H9 (cell line): ENCODE measurements around the gene USP40. TPM values are rescaled to one million over a fixed set of nuclear protein-coding genes. Genes with fewer than 3 reads are reported as not detected.

Source experiments
- DNase-seq: peaks from one replicate; pipeline ENCODE4 v3.0.0-alpha.2; 2017
- H2AFZ ChIP-seq: one replicate; pipeline ENCODE4 v1.6.1; 2013; ENCODE audit warnings: mild to moderate bottlenecking, low read length, control low read depth, moderate library complexity
- H2AK5ac ChIP-seq: 2 replicates; pipeline ENCODE4 v1.6.1; 2013; ENCODE audit warnings: low read length, control low read depth, mixed read lengths; ENCODE audit not compliant: insufficient read length
- H2BK120ac ChIP-seq: one replicate; pipeline ENCODE4 v1.6.1; 2013; ENCODE audit warnings: low read depth, mild to moderate bottlenecking, low read length, control low read depth, inconsistent platforms; ENCODE audit not compliant: poor library complexity, severe bottlenecking
- H2BK12ac ChIP-seq: 2 replicates; pipeline ENCODE4 v1.6.1; 2013; ENCODE audit warnings: low read length, control low read depth, mixed read lengths, low read depth; ENCODE audit not compliant: insufficient read length
- H2BK15ac ChIP-seq: 2 replicates; pipeline ENCODE4 v1.6.1; 2013; ENCODE audit warnings: low read depth, low read length, control low read depth
- H2BK20ac ChIP-seq: one replicate; pipeline ENCODE4 v1.6.1; 2013; ENCODE audit warnings: low read depth, mild to moderate bottlenecking, low read length, control low read depth, inconsistent platforms; ENCODE audit not compliant: poor library complexity, severe bottlenecking
- H2BK5ac ChIP-seq: 2 replicates; pipeline ENCODE4 v1.6.1; 2013; ENCODE audit warnings: low read length, control low read depth, mixed read lengths; ENCODE audit not compliant: insufficient read length
- H3K14ac ChIP-seq: 2 replicates; pipeline ENCODE4 v1.6.1; 2013; ENCODE audit warnings: low read length, control low read depth; ENCODE audit not compliant: insufficient read depth
- H3K18ac ChIP-seq: 2 replicates; pipeline ENCODE4 v1.6.1; 2013; ENCODE audit warnings: low read depth, mild to moderate bottlenecking, mixed read lengths, low read length, control low read depth; ENCODE audit not compliant: insufficient read length
- H3K23ac ChIP-seq: 2 replicates; pipeline ENCODE4 v1.6.1; 2013; ENCODE audit warnings: low read length, control low read depth, mixed read lengths, low read depth; ENCODE audit not compliant: insufficient read length
- H3K23me2 ChIP-seq: 2 replicates; pipeline ENCODE4 v1.6.1; 2013; ENCODE audit warnings: low read depth, mild to moderate bottlenecking, mixed read lengths, low read length, control low read depth; ENCODE audit not compliant: insufficient read length, poor library complexity, severe bottlenecking
- H3K27ac ChIP-seq: 2 replicates; pipeline ENCODE4 v1.5.1; 2013; ENCODE audit warnings: low read length, control low read depth, mixed read lengths, low read depth; ENCODE audit not compliant: insufficient read length
- H3K27me3 ChIP-seq: 2 replicates; pipeline ENCODE4 v1.6.1; 2013; ENCODE audit warnings: low read length, control low read depth, inconsistent platforms; ENCODE audit not compliant: insufficient read depth
- H3K4ac ChIP-seq: 2 replicates; pipeline ENCODE4 v1.6.1; 2013; ENCODE audit warnings: low read depth, mild to moderate bottlenecking, control low read depth, inconsistent platforms, low read length, moderate library complexity
- H3K4me1 ChIP-seq: 2 replicates; pipeline ENCODE4 v1.6.1; 2013; ENCODE audit warnings: low read length, control low read depth, inconsistent platforms; ENCODE audit not compliant: insufficient read depth
- H3K4me2 ChIP-seq: 2 replicates; pipeline ENCODE4 v1.6.1; 2013; ENCODE audit warnings: low read length, control low read depth, mixed read lengths; ENCODE audit not compliant: insufficient read length, insufficient read depth
- H3K56ac ChIP-seq: 2 replicates; pipeline ENCODE4 v1.6.1; 2013; ENCODE audit warnings: low read depth, mild to moderate bottlenecking, mixed read lengths, low read length, control low read depth; ENCODE audit not compliant: insufficient read length
- H3K79me1 ChIP-seq: 2 replicates; pipeline ENCODE4 v1.6.1; 2013; ENCODE audit warnings: low read depth, mild to moderate bottlenecking, moderate library complexity, low read length, control low read depth, inconsistent platforms; ENCODE audit not compliant: insufficient read depth, poor library complexity, severe bottlenecking
- H3K79me2 ChIP-seq: 2 replicates; pipeline ENCODE4 v1.6.1; 2013; ENCODE audit warnings: low read length, control low read depth, inconsistent platforms; ENCODE audit not compliant: insufficient read depth
- H3K9ac ChIP-seq: 2 replicates; pipeline ENCODE4 v1.6.1; 2013; ENCODE audit warnings: low read length, control low read depth, mixed read lengths; ENCODE audit not compliant: insufficient read length; ENCODE audit errors: extremely low read depth
- H3K9me3 ChIP-seq: one replicate; pipeline ENCODE4 v1.6.1; 2013; ENCODE audit warnings: low read depth, low read length, inconsistent platforms; ENCODE audit not compliant: control insufficient read depth
- H3T11ph ChIP-seq: one replicate; pipeline ENCODE4 v1.6.1; 2013; ENCODE audit warnings: mild to moderate bottlenecking, low read length, control low read depth, inconsistent platforms
- H4K20me1 ChIP-seq: one replicate; pipeline ENCODE4 v1.6.1; 2013; ENCODE audit not compliant: control insufficient read depth, insufficient read length, insufficient read depth
- H4K5ac ChIP-seq: 2 replicates; pipeline ENCODE4 v1.6.1; 2013; ENCODE audit warnings: low read depth, mild to moderate bottlenecking, mixed read lengths, low read length, control low read depth; ENCODE audit not compliant: insufficient read length
- H4K8ac ChIP-seq: replicated peaks from 2 replicates; pipeline ENCODE4 v1.6.1; 2013; ENCODE audit warnings: low read length, control low read depth, mixed read lengths, low read depth; ENCODE audit not compliant: insufficient read length
- H4K91ac ChIP-seq: 2 replicates; pipeline ENCODE4 v1.6.1; 2013; ENCODE audit warnings: low read depth, mild to moderate bottlenecking, moderate library complexity, mixed read lengths, low read length, control low read depth; ENCODE audit not compliant: insufficient read length
- H3K27ac Mint-ChIP-seq, 3 experiments: 2 replicates in 2 of 3; 3 replicates in 1 of 3; pipeline ENCODE4 v1.8.0; 2020 to 2021; ENCODE audit warnings: mixed read lengths in 3 of 3, mild to moderate bottlenecking in 1 of 3, moderate library complexity in 1 of 3
- H3K27me3 Mint-ChIP-seq: 2 replicates; pipeline ENCODE4 v1.8.0; 2021; ENCODE audit warnings: low read depth, mild to moderate bottlenecking, moderate library complexity, mixed read lengths
- H3K36me3 Mint-ChIP-seq, 3 experiments: 2 replicates in 2 of 3; 3 replicates in 1 of 3; pipeline ENCODE4 v1.8.0; 2020 to 2021; ENCODE audit warnings: low read depth in 3 of 3, mixed read lengths in 3 of 3; ENCODE audit not compliant: insufficient read depth in 1 of 3
- H3K4me1 Mint-ChIP-seq, 2 experiments: 2 replicates each; pipeline ENCODE4 v1.8.0; 2020; ENCODE audit warnings: mixed read lengths in 2 of 2
- H3K4me3 Mint-ChIP-seq, 2 experiments: 2 replicates in 1 of 2; 3 replicates in 1 of 2; pipeline ENCODE4 v1.8.0; 2020 to 2021; ENCODE audit warnings: mild to moderate bottlenecking in 2 of 2, mixed read lengths in 2 of 2, moderate library complexity in 1 of 2
- H3K9me3 Mint-ChIP-seq, 2 experiments: 2 replicates in 1 of 2; 3 replicates in 1 of 2; pipeline ENCODE4 v1.8.0; 2020; ENCODE audit warnings: mild to moderate bottlenecking in 2 of 2, mixed read lengths in 2 of 2, moderate library complexity in 1 of 2
- WGBS: extraction: QIAGEN DNeasy Blood & Tissue Kit; methylation state at CpG from one replicate; pipeline ENCODE4 v1.1.7; 2013; ENCODE audit warnings: missing lambda C conversion rate, low lambda C conversion rate, mixed read lengths; ENCODE audit not compliant: insufficient read length; ENCODE audit errors: extremely low coverage; 5-methylcytosine and 5-hydroxymethylcytosine counted together
- total RNA-seq: library from RNA; stranded (reverse); gene quantifications from 2 replicates; pipeline ENCODE4 v1.2.1, GENCODE V29; 2021
- TF ChIP-seq, protein P1 (sequence below): fragments of 200-600 bp; sonication (generic); conservative IDR thresholded peaks from 3 replicates; pipeline ENCODE4 v1.8.0; 2021; ENCODE audit warnings: antibody characterized with exemption, mild to moderate bottlenecking

USP40 gene
- total RNA-seq, 1 experiment from 2014 or later = 7.5 TPM

DNA sequence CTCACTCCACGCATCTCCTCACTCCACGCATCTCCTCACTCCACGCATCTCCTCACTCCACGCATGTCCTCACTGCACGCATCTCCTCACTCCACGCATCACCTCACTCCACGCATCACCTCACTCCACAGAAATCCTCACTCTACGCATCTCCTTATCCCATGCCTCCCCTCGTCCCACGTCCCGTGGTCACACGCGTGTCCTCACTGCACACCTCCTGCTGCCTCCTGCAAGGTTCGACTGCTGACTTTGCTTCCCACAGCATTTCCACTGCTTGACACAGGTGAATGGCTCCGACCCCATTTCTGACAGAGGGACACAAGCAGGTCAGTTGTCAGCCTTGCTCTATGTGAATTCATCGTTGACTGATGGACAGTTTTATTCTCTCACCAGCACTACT, 103.0 kb downstream of the USP40 start:
- H2BK20ac ChIP-seq = no peak overlapping the region
- Mint-ChIP-seq H3K36me3 (peaks cover 25 to 45% (median 40%) of the 10 kb centered on the region in 3 experiments), H3K4me3 (no peak overlapping the region), H3K9me3 (no peaks in the 10 kb centered on the region; a peak in 1 of 5 replicates), H3K4me1 (no peaks in the 10 kb centered on the region), H3K27me3 (no peaks in the 10 kb centered on the region; the same call in none of the 2 replicates), H3K27ac (no peak overlapping the region; a peak in 1 of 7 replicates)
- H3K23me2 ChIP-seq = no peaks in the 10 kb centered on the region
- no peak overlapping the region for H3K4ac ChIP-seq
- 100% methylated on average over 3 of the region's 16 CpGs for WGBS
- DNase-seq = no peak
- no peak overlapping the region for H2BK15ac ChIP-seq
- no peaks in the 10 kb centered on the region for H3K9me3 ChIP-seq
- H4K91ac ChIP-seq = no peak overlapping the region
- H3K23ac ChIP-seq = no peak overlapping the region
- H4K5ac ChIP-seq = no peak overlapping the region
- no peaks in the 10 kb centered on the region for H3K4me1 ChIP-seq
- H3K79me1 ChIP-seq = no peaks in the 10 kb centered on the region
- H3K79me2 ChIP-seq = no peaks in the 10 kb centered on the region
- no peak overlapping the region for H3K9ac ChIP-seq
- H2AFZ ChIP-seq = no peak overlapping the region
- no peaks in the 10 kb centered on the region for H3K27me3 ChIP-seq
- no peaks in the 10 kb centered on the region for H4K20me1 ChIP-seq
- H2BK5ac ChIP-seq = no peak overlapping the region
- H3K14ac ChIP-seq = no peak overlapping the region
- H4K8ac ChIP-seq = no peak overlapping the region
- no peak overlapping the region for H3K4me2 ChIP-seq
- no peak overlapping the region for H3K18ac ChIP-seq
- H2AK5ac ChIP-seq = no peak overlapping the region
- H3T11ph ChIP-seq = no peak overlapping the region
- TF ChIP-seq, protein P1, sequence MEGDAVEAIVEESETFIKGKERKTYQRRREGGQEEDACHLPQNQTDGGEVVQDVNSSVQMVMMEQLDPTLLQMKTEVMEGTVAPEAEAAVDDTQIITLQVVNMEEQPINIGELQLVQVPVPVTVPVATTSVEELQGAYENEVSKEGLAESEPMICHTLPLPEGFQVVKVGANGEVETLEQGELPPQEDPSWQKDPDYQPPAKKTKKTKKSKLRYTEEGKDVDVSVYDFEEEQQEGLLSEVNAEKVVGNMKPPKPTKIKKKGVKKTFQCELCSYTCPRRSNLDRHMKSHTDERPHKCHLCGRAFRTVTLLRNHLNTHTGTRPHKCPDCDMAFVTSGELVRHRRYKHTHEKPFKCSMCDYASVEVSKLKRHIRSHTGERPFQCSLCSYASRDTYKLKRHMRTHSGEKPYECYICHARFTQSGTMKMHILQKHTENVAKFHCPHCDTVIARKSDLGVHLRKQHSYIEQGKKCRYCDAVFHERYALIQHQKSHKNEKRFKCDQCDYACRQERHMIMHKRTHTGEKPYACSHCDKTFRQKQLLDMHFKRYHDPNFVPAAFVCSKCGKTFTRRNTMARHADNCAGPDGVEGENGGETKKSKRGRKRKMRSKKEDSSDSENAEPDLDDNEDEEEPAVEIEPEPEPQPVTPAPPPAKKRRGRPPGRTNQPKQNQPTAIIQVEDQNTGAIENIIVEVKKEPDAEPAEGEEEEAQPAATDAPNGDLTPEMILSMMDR = no peak
- H3K56ac ChIP-seq = no peak overlapping the region
- no peak overlapping the region for H3K27ac ChIP-seq
- no peak overlapping the region for H2BK12ac ChIP-seq
- H2BK120ac ChIP-seq = no peak overlapping the region
